HCT116 (cell line): ENCODE results near the gene NEK8. TPM values are rescaled to one million over a fixed set of nuclear protein-coding genes. Genes with fewer than 3 reads are reported as not detected.
"Not testable (repeated sequence)": the region's sequence is repeated elsewhere in the genome, so short reads cannot be mapped to it uniquely, and the experiment has no call there.

Experiments used
- ATAC-seq: fragments of 200-7000 bp; cut with Tn5 transposase; 2 replicates; pipeline ENCODE4 v1.9.1; 2020; ENCODE audit warnings: mild to moderate bottlenecking, moderate library complexity
- BruUV-seq: library from RNA; stranded (reverse); fragments of 400-500 nt; replicated peaks from 2 replicates; lab custom pipeline; 2021; lab: Mats Ljungman, UMichigan
- CTCF ChIA-PET: fragments of 300-600 bp; sonication (Branson Sonifier 250); formaldehyde crosslinking; loops from one replicate; lab custom pipeline; 2021; ENCODE audit warnings: antibody characterized with exemption; lab: Charles Lee
- POLR2A ChIA-PET: fragments of 300-600, 350-600 bp; sonication (Branson Sonifier 250); formaldehyde crosslinking; loops from one replicate; lab custom pipeline; 2021; ENCODE audit warnings: antibody characterized with exemption; lab: Charles Lee
- RAD21 ChIA-PET, 2 experiments: fragments of 300-600 bp; sonication (Branson Sonifier 250); formaldehyde crosslinking; loops; one replicate each; lab custom pipeline; 2023; ENCODE audit warnings: low total read pairs in 2 of 2; ENCODE audit not compliant: uncharacterized antibody in 2 of 2, unreplicated experiment in 2 of 2, low non-redundant PET in 1 of 2; lab: Charles Lee
- DNase-seq: peaks from one replicate; pipeline ENCODE4 v3.0.0-alpha.2; 2010; ENCODE audit warnings: low read depth, low spot score
- H2AFZ ChIP-seq: fragments of 200-600 bp; shearing (Covaris generic), sonication (generic); 2 replicates; pipeline ENCODE4 v1.6.1; 2017; ENCODE audit warnings: low read depth, mixed run types, mixed read lengths, antibody characterized with exemption, low read length; ENCODE audit not compliant: poor library complexity, severe bottlenecking
- H3K27ac ChIP-seq: 2 replicates; pipeline ENCODE4 v1.5.1; 2012; ENCODE audit warnings: low read depth, low read length
- H3K27me3 ChIP-seq: fragments of 200-600 bp; sonication (generic); 2 replicates; pipeline ENCODE4 v1.6.1; 2016; ENCODE audit warnings: mixed run types, low read length, mixed read lengths; ENCODE audit not compliant: insufficient read depth
- H3K36me3 ChIP-seq, 2 experiments: fragments of 200-500 bp in 1 of 2; fragments of 200-600 bp in 1 of 2; sonication (Bioruptor generic) in 1 of 2; sonication (generic) in 1 of 2; 2 replicates each; pipeline versions ENCODE4 v1.5.1 to v1.6.1; 2014 to 2016; ENCODE audit warnings: low read length in 2 of 2, inconsistent platforms in 1 of 2, mixed read lengths in 1 of 2, mixed run types in 1 of 2; ENCODE audit not compliant: insufficient read depth in 2 of 2, control insufficient read depth in 1 of 2
- H3K4me1 ChIP-seq, 2 experiments: fragments of 200-600 bp in 1 of 2; sonication (generic) in 1 of 2; 2 replicates each; pipeline versions ENCODE4 v1.5.1 to v1.6.1; 2012 to 2017; ENCODE audit warnings: low read length in 2 of 2, inconsistent platforms in 1 of 2, mild to moderate bottlenecking in 1 of 2, mixed read lengths in 1 of 2, mixed run types in 1 of 2, moderate library complexity in 1 of 2; ENCODE audit not compliant: insufficient read depth in 2 of 2, control insufficient read depth in 1 of 2
- H3K4me2 ChIP-seq: fragments of 200-600 bp; sonication (generic); 2 replicates; pipeline ENCODE4 v1.6.1; 2017; ENCODE audit warnings: mixed run types, low read length, mixed read lengths
- H3K4me3 ChIP-seq, 2 experiments: fragments of 200-600 bp in 1 of 2; sonication (generic) in 1 of 2; replicated peaks in 1 of 2; 2 replicates each; pipeline ENCODE4 v1.5.1; 2011 to 2016; ENCODE audit warnings: low read length in 2 of 2, control low read depth in 1 of 2, low read depth in 1 of 2, mild to moderate bottlenecking in 1 of 2, mixed read lengths in 1 of 2, mixed run types in 1 of 2
- H3K79me2 ChIP-seq: fragments of 200-600 bp; sonication (generic); 2 replicates; pipeline ENCODE4 v1.6.1; 2017; ENCODE audit warnings: mild to moderate bottlenecking, mixed run types, low read length, moderate library complexity, mixed read lengths; ENCODE audit not compliant: insufficient read depth
- H3K9ac ChIP-seq: fragments of 200-600 bp; sonication (generic); 2 replicates; pipeline ENCODE4 v1.6.1; 2016; ENCODE audit warnings: low read length, mixed read lengths
- H3K9me2 ChIP-seq: fragments of 200-600 bp; sonication (generic), shearing (Covaris generic); 2 replicates; pipeline ENCODE4 v1.6.1; 2017; ENCODE audit warnings: mixed run types, mild to moderate bottlenecking, moderate library complexity; ENCODE audit not compliant: insufficient read depth
- H3K9me3 ChIP-seq, 2 experiments: fragments of 200-500 bp in 1 of 2; fragments of 200-600 bp in 1 of 2; sonication (Bioruptor generic) in 1 of 2; sonication (generic) in 1 of 2; 2 replicates each; pipeline ENCODE4 v1.6.1; 2014 to 2017; ENCODE audit warnings: low read length in 2 of 2, mixed read lengths in 2 of 2, inconsistent platforms in 1 of 2, low read depth in 1 of 2, mild to moderate bottlenecking in 1 of 2, mixed run types in 1 of 2, moderate library complexity in 1 of 2; ENCODE audit not compliant: control insufficient read depth in 1 of 2, insufficient read depth in 1 of 2
- H4K20me1 ChIP-seq: fragments of 200-600 bp; sonication (generic), shearing (Covaris generic); 2 replicates; pipeline ENCODE4 v1.6.1; 2017; ENCODE audit warnings: mixed run types, mild to moderate bottlenecking, moderate library complexity; ENCODE audit not compliant: insufficient read depth
- CTCF ChIP-seq, 3 experiments: fragments of 200-600 bp in 1 of 3; sonication (generic) in 1 of 3; IDR thresholded peaks in 2 of 3; conservative IDR thresholded peaks in 1 of 3; 2 replicates each; pipeline ENCODE4 v1.5.1; 2012 to 2017; ENCODE audit warnings: low read depth in 2 of 3, low read length in 2 of 3, antibody characterized with exemption in 1 of 3, borderline replicate concordance in 1 of 3, control low read depth in 1 of 3, mild to moderate bottlenecking in 1 of 3, mixed read lengths in 1 of 3, mixed run types in 1 of 3, moderate library complexity in 1 of 3; ENCODE audit not compliant: insufficient read depth in 1 of 3
- FOSL1 ChIP-seq: IDR thresholded peaks from 2 replicates; pipeline ENCODE4 v1.6.1; 2012; ENCODE audit warnings: low read depth
- POLR2AphosphoS5 ChIP-seq: IDR thresholded peaks from 2 replicates; pipeline ENCODE4 v1.6.1; 2011; ENCODE audit warnings: mild to moderate bottlenecking, low read depth, low read length, moderate library complexity
- SIN3A ChIP-seq: IDR thresholded peaks from 2 replicates; pipeline ENCODE4 v1.6.1; 2012; ENCODE audit warnings: low read depth
- SP1 ChIP-seq: IDR thresholded peaks from 2 replicates; pipeline ENCODE4 v1.6.1; 2012; ENCODE audit warnings: low read depth
- ZFX ChIP-seq: fragments of 450-650 bp; IDR thresholded peaks from 2 replicates; pipeline ENCODE4 v1.6.1; 2017
- intact Hi-C: fragments of 100-400 bp; cut with micrococcal nuclease; formaldehyde crosslinking; loops from 2 replicates; pipeline ENCODE4 v1.10.0; 2022
- total RNA-seq: library from RNA; stranded (reverse); gene quantifications from one replicate; pipeline ENCODE4 v1.2.1, GENCODE V29; 2021; ENCODE audit not compliant: unreplicated experiment

NEK8 gene
- total RNA-seq, 1 experiment from 2014 or later: 7.0 TPM

- H3K27me3 ChIP-seq: no peaks in the 10 kb centered on the region
- ChIA-PET RAD21 (no interaction called here), CTCF (interaction anchor here (1.0 to 1.3 kb wide), 7 partner anchors 8 to 397 kb away, joined by 3 to 13 read pairs (median 5); partner anchors contain the start of genes BLTP2, NEK8, PHF12 and PROCA1), POLR2A (interaction anchor here (0.9 to 2.6 kb wide), 12 partner anchors 8 to 231 kb away, joined by 3 to 42 read pairs (median 6); partner anchors contain the start of genes FAM222B, NEK8, PHF12 and PROCA1)
- peaks cover 15% of the 10 kb centered on the region; the same call in 1 of the 2 replicates for H4K20me1 ChIP-seq
- BruUV-seq: TSS peak; percentile 75
- H3K4me2 ChIP-seq: peak overlapping the region; percentile 77
- peaks cover 22 to 43% of the 10 kb centered on the region in 2 experiments; a peak in 3 of 4 replicates for H3K36me3 ChIP-seq
- H3K27ac ChIP-seq: peak overlapping the region; percentile 89
- intact Hi-C loops: no loop called here
- peaks cover 36 to 59% of the 10 kb centered on the region in 2 experiments for H3K4me1 ChIP-seq
- DNase-seq: no peak
- peak overlapping the region; percentile 98 to 99 for H3K4me3 ChIP-seq
- no peaks in the 10 kb centered on the region for H3K9me2 ChIP-seq
- peak overlapping the region; percentile 99 for H3K9ac ChIP-seq
- H3K9me3 ChIP-seq: no peaks in the 10 kb centered on the region
- ATAC-seq: no peak
- TF ChIP-seq FOSL1: no peak
- peak; percentile 17; the same call in 1 of the 2 replicates for TF ChIP-seq SIN3A
- peak; percentile 64 for TF ChIP-seq POLR2AphosphoS5
- TF ChIP-seq SP1: no peak
- TF ChIP-seq ZFX: peak; percentile 35; the same call in 1 of the 2 replicates
- TF ChIP-seq CTCF (IDR thresholded peaks at IDR 0.05 in 2 of 3, conservative IDR thresholded peaks at IDR 0.05 in 1 of 3; ENCODE audit: borderline replicate concordance in 1 of 3, insufficient read depth in 1 of 3, low read depth in 2 of 3, low read length in 2 of 3): peak in 1 of 3 experiments; percentile 6; a peak in 1 of 6 replicates
- peaks cover 49% of the 10 kb centered on the region for H3K79me2 ChIP-seq
- no peak overlapping the region for H2AFZ ChIP-seq
Measured at GRCh38 chr17:28720247-28720996, 8.2 kb upstream of the NEK8 start.

- CTCF ChIA-PET: not testable (repeated sequence)
- POLR2A ChIA-PET: interaction anchor here (1.7 to 2.6 kb wide), 2 partner anchors 10 to 14 kb away, joined by 6 to 42 read pairs; partner anchors contain the start of gene PROCA1
- peaks cover 49% of the 10 kb centered on the region for H3K79me2 ChIP-seq
Measured at GRCh38 chr17:28720997-28721329, 7.6 kb upstream of the NEK8 start.

More at GRCh38 chr17:28720997-28721329, 7.6 kb upstream of the NEK8 start:
- H2AFZ ChIP-seq, H3K9me3 ChIP-seq, H3K9me2 ChIP-seq, H3K27me3 ChIP-seq, BruUV-seq, ATAC-seq, DNase-seq, RAD21 ChIA-PET, intact Hi-C loops: not testable (repeated sequence)
- H4K20me1 ChIP-seq: peaks cover 15% of the 10 kb centered on the region; the same call in 1 of the 2 replicates
- peak overlapping the region; percentile 89 for H3K27ac ChIP-seq
- H3K4me2 ChIP-seq: peak overlapping the region; percentile 77
- H3K36me3 ChIP-seq: peaks cover 22 to 43% of the 10 kb centered on the region in 2 experiments; a peak in 3 of 4 replicates
- H3K4me3 ChIP-seq: peak overlapping the region; percentile 98 to 99
- peak overlapping the region; percentile 99 for H3K9ac ChIP-seq
- peaks cover 36 to 64% of the 10 kb centered on the region in 2 experiments for H3K4me1 ChIP-seq
